Activated CD4-positive, alpha-beta memory T cell treated with anti-CD3 and anti-CD28 coated beads for 36 hours (primary cell): ENCODE results near the gene DCXR. TPM values are rescaled to one million over a fixed set of nuclear protein-coding genes. Genes with fewer than 3 reads are reported as not detected.

Source experiments
- CTCF ChIA-PET: fragments of 350-600 bp; sonication (Branson Sonifier 250); formaldehyde crosslinking; loops from one replicate; lab custom pipeline; 2021; ENCODE audit warnings: antibody characterized with exemption, inconsistent platforms; lab: Charles Lee
- POLR2A ChIA-PET: fragments of 350-600 bp; sonication (Branson Sonifier 250); formaldehyde crosslinking; loops from one replicate; lab custom pipeline; 2021; ENCODE audit warnings: antibody characterized with exemption; lab: Charles Lee
- DNase-seq: peaks from one replicate; pipeline ENCODE4 v3.0.0-alpha.2; 2020
- H3K27ac Mint-ChIP-seq: one replicate; pipeline ENCODE4 v1.8.0; 2021; ENCODE audit warnings: mixed read lengths
- H3K27me3 Mint-ChIP-seq: one replicate; pipeline ENCODE4 v1.8.0; 2021; ENCODE audit warnings: mixed read lengths
- H3K36me3 Mint-ChIP-seq: one replicate; pipeline ENCODE4 v1.8.0; 2021; ENCODE audit warnings: mixed read lengths
- H3K4me1 Mint-ChIP-seq: one replicate; pipeline ENCODE4 v1.8.0; 2021; ENCODE audit warnings: low read depth, mixed read lengths
- H3K4me3 Mint-ChIP-seq: one replicate; pipeline ENCODE4 v1.8.0; 2021; ENCODE audit warnings: mild to moderate bottlenecking, mixed read lengths
- H3K9me3 Mint-ChIP-seq: one replicate; pipeline ENCODE4 v1.8.0; 2021; ENCODE audit warnings: mixed read lengths
- intact Hi-C: fragments of 100-400 bp; cut with micrococcal nuclease; formaldehyde crosslinking; loops from one replicate; pipeline ENCODE4 v1.15.1; 2023
- total RNA-seq, 2 experiments: library from RNA; stranded (reverse); gene quantifications; one replicate each; pipeline ENCODE4 v1.2.3, GENCODE V29; 2021

DCXR gene
- total RNA-seq, 2 experiments from 2014 or later: 105 to 115 TPM

DNA sequence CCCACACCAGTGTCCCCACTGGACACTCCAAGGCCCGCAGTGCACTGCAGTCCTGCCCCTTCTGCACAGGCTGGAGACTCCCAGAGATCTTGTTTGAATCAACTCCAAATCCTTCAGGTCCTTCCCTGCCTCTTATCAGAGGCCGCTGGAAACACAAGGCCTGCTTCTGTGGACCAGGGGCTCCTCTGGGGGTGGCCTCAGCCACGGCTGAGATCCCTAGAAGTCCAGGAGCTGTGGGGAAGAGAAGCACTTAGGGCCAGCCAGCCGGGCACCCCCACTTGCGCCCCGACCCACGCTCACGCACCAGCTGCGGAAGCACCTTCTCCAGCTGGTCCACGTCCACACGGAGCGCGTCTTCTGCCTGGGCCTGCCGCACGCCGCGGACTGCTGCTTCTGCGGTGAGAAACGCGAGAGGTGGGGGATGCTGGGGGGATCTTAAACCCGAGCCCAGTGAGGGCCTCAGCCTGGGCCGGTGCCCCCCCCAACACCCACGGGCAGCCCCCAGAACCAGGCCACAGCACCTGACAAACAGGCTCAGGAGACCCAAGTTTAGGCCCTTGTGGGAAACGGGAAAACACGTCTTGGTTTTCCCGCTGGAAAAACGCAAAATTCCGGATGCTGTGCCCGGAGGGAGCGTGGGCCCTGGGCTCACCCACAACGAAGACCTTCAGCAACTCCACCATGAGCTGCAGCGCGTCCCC, 18.4 kb downstream of the DCXR start:
- Mint-ChIP-seq H3K36me3 (no peaks in the 10 kb centered on the region), H3K4me1 (peaks cover 21% of the 10 kb centered on the region), H3K27ac (no peak overlapping the region), H3K27me3 (no peaks in the 10 kb centered on the region), H3K9me3 (no peaks in the 10 kb centered on the region), H3K4me3 (no peak overlapping the region)
- ChIA-PET CTCF (interaction anchor here (0.6 to 6.4 kb wide), 19 partner anchors 11 to 135 kb away, joined by 3 to 174 read pairs (median 4); partner anchors contain the start of genes ASPSCR1, DCXR, MAFG and NOTUM), POLR2A (interaction anchor here (1.0 to 1.5 kb wide), 2 partner anchors 40 to 59 kb away, joined by 3 to 7 read pairs; partner anchors contain the start of gene NOTUM)
- intact Hi-C loops: no loop called here
- no peak for DNase-seq

DNA sequence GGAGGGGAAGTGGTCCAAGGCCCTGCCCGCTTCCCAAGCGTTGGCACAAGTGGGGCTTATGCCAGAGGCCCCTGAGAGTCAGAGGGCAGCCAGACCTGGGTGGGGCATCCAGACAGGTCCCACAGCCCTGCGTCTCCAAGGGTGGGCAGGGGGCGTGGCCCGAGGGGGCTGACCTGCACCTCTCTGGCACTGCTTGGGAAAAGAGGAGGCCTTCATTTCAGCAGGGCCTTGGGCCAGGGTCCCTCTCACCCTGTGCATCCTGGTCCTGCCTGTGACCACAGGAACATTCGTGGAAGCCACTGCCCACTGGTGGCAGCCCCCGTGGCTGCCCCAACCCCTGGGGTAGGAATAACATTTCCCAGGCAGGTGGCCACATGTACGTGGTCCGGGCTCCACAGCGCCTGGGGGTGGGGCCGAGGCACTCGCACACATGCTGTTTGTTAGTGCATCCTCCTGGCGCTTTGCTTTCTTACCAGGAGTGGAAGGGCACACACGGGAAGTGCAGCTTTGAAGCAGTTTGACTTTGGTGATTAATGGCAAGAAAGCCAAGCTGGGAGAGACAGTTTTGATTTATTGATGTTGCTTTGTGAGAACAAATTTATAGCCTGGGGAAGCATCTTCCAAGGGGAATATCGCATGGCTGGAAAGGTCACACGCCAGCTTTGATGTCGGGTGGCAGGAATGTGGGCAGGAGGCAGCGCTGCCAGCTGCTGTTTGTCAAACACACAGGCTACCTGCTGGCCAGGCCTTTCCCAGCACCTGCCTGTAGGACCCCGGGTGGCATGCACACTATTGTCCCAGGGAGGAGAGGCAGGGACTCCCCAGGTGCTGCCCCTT, 19.1 kb downstream of the DCXR start:
- CTCF ChIA-PET: interaction anchor here (0.6 to 6.4 kb wide), 5 partner anchors 12 to 84 kb away, joined by 3 to 174 read pairs (median 3); partner anchors contain the start of genes DCXR, NOTUM and RAC3
- H3K4me3 Mint-ChIP-seq: no peak overlapping the region
- POLR2A ChIA-PET: interaction anchor here (0.6 kb wide), 1 partner anchor 162 kb away, joined by 3 read pairs; no protein-coding TSS in a partner anchor
- DNase-seq: no peak
- intact Hi-C loops: no loop called here
- H3K4me1 Mint-ChIP-seq: peaks cover 16% of the 10 kb centered on the region
- H3K27me3 Mint-ChIP-seq: no peaks in the 10 kb centered on the region
- no peaks in the 10 kb centered on the region for H3K9me3 Mint-ChIP-seq
- H3K27ac Mint-ChIP-seq: no peak overlapping the region
- H3K36me3 Mint-ChIP-seq: no peaks in the 10 kb centered on the region

DNA sequence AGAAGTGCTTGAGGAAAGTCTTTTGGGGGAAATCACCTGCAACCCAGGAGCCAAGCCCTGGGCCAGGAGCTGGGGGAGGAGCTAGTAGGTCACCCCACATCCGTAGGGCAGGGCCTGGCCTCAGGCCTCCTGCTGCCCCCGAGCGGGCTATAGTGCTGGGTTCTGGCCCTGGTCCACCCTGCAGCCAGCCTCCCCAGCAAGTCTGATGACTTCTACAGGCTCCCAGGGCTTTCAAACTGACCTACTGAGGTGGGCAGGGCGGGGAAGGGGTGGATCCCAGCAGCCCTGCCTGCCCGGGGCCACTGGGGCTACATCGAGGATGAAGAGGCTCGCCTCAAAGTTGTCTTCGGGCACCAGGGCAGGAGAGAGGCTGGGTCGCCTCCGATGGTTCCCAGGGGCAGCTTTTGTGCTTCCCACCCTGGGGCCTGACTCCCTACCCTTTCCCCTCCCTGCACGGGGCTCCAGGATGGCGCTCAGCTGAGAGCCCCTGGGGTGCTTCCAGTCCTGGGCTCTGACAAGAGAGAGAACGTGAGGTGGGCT, 19.8 kb downstream of the DCXR start:
- H3K4me3 Mint-ChIP-seq: no peak overlapping the region
- H3K4me1 Mint-ChIP-seq: peaks cover 16% of the 10 kb centered on the region
- intact Hi-C loops: no loop called here

DNA sequence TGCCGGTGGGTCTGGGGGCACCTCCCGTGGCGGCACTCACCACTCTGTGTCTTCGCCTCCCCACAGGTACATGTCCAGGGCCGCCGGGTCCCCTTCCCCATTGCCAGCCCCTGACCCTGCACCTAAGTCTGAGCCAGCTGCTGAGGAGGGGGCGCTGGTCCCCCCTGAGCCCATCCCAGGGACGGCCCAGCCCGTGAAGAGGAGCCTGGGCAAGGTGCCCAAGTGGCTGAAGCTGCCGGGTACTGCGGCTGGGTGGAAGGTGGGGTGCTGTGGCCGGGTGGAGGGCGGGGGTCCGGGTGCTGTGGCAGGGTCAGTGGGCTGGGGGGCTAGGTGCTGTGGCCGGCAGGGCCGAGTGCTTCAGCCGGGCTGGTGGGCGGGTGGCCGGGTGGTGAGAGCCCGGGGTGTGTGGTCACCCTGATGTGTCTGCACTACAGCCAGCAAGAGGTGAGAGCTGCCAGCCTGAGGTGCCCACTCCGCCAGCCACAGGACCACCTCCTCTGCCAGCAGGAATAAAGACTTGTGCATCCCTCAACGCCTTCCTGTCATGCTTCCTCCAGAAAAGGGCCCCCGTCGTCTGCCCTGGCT, 20.5 kb downstream of the DCXR start:
- Mint-ChIP-seq H3K27me3 (no peaks in the 10 kb centered on the region), H3K4me1 (peaks cover 15% of the 10 kb centered on the region), H3K4me3 (no peak overlapping the region), H3K36me3 (no peaks in the 10 kb centered on the region), H3K9me3 (no peaks in the 10 kb centered on the region), H3K27ac (no peak overlapping the region)
- no peak for DNase-seq
- POLR2A ChIA-PET: interaction anchor here (0.6 kb wide), 1 partner anchor 162 kb away, joined by 3 read pairs; no protein-coding TSS in a partner anchor
- intact Hi-C loops: no loop called here
- CTCF ChIA-PET: no interaction called here

More for the DNA sequence above, 19.8 kb downstream of the DCXR start:
- ChIA-PET POLR2A (interaction anchor here (0.6 kb wide), 1 partner anchor 162 kb away, joined by 3 read pairs; no protein-coding TSS in a partner anchor), CTCF (interaction anchor here (0.6 kb wide), 1 partner anchor 84 kb away, joined by 3 read pairs; no protein-coding TSS in a partner anchor)
- Mint-ChIP-seq H3K27ac (no peak overlapping the region), H3K9me3 (no peaks in the 10 kb centered on the region), H3K27me3 (no peaks in the 10 kb centered on the region), H3K36me3 (no peaks in the 10 kb centered on the region)
- no peak for DNase-seq

DNA sequence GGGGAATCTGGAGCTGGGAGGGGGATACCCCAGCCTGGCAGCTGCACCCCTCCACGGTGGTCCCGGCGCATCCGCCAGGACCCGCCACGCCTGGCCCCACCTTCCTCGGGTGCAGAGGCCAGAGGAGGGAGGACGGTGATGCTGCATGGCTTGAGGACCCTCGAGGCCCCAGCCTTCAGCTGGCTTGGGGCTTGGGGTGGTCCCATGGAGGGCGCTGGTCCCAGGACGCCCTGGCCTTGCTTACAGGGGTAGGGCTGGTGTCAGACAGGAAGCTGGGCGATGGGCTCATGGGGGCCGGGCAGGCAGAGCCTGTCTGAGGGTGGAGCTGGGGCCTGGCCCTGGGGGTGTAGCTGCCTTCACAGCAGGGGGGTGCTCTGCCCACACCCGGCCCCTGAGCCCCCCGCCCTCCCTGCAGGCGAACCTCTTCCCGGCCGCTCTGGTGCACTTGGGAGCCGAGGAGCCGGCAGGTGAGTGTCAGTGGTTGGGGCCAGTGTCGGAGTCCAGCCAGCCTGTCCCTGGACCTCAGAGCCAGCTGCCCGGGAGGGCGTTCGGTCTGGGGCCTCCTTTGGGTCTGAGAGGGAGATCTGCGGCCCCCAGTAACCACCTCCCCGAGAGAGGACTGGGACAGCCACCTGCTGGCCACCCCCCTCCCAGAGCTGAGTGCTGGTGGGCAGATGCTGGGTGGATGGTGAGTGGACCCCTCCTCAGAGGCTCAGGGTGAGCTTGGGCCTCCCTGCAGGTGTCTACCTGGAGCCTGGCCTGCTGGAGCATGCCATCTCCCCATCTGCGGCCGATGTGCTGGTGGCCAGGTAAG, 21.2 kb downstream of the DCXR start:
- intact Hi-C loops: no loop called here
- POLR2A ChIA-PET: no interaction called here
- Mint-ChIP-seq H3K4me3 (no peak overlapping the region), H3K27me3 (no peaks in the 10 kb centered on the region), H3K9me3 (no peaks in the 10 kb centered on the region), H3K4me1 (peaks cover 8% of the 10 kb centered on the region), H3K27ac (no peak overlapping the region), H3K36me3 (no peaks in the 10 kb centered on the region)
- DNase-seq: no peak
- CTCF ChIA-PET: interaction anchor here (1.6 kb wide), 1 partner anchor 14 kb away, joined by 3 read pairs; no protein-coding TSS in a partner anchor

DNA sequence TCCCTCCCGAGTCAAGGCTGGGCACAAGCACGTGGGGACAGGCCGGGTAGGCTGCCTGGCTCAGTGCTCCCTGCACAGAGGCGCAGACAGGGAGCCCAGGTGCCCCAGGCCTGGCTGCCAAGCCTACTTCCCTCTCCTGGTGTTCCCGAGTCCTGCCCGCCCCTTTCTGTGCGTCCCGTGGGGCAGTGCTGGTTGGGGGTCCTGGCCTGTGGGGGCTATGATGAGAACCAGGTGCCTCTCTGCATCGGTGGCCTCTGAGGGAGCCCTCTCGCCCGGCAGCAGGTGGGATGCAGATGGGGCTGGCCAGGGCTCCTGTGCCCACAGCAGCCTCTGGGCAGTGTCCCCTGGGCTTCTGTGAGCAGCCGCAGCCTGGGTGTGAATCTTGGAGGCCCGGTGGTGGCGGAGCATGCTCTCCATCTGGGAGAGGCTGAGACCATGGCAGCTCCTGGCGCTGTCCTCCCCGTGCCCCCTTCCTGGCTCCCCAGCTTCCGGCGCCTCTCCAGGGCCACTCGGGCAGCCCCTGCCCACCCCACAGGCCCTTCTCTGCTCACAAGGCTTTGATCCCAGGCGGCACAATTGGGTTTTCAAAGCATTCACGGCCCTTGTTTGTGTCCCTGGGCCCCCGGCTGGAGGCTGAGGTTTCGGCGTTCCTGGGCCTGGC, 22.1 kb downstream of the DCXR start:
- no peak for DNase-seq
- Mint-ChIP-seq H3K27me3 (no peaks in the 10 kb centered on the region), H3K36me3 (no peaks in the 10 kb centered on the region), H3K27ac (no peak overlapping the region), H3K4me1 (no peaks in the 10 kb centered on the region), H3K4me3 (no peak overlapping the region), H3K9me3 (no peaks in the 10 kb centered on the region)
- intact Hi-C loops: no loop called here
- ChIA-PET POLR2A (no interaction called here), CTCF (interaction anchor here (1.6 kb wide), 1 partner anchor 15 kb away, joined by 3 read pairs; no protein-coding TSS in a partner anchor)

DNA sequence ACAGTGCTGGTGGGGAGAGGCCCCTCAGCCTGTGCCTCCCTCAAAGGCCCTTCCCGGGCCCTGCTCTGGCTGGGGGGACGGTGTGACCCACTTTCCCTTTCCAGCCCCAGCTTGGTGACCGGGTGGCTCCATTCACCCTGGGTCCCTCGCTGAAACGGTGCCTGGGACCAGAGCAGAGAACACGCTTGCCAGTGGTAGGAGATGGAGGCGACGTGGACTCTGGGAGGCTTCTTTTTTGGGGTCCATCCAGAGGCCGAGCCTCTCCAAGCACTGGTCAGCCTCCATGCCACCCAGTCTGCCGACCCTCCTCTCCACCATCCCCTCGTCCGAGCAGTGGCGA, 22.6 kb downstream of the DCXR start:
- CTCF ChIA-PET: interaction anchor here (1.6 kb wide), 1 partner anchor 15 kb away, joined by 3 read pairs; no protein-coding TSS in a partner anchor

DNA sequence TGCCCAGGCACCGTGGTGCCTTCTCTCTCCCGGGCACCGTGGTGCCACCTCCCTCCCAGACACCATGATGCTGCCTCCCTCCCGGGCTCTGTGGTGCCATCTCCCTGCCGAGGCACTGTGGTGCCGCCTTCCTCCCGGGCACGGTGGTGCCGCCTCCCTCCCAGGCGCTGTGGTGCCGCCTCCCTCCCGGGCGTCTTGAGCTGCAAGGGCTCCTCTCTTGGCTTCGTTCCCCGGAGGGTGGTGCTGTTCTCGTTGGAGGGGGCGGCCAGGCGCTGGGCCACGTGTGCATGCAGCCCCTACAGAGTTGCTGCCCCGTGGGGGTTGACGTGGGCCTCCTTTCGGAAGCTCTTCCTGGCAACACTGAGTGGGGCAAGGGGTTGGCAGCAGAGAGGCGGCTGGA, 23.1 kb downstream of the DCXR start:
- Mint-ChIP-seq H3K27ac (no peak overlapping the region), H3K4me1 (no peaks in the 10 kb centered on the region), H3K4me3 (no peak overlapping the region), H3K36me3 (no peaks in the 10 kb centered on the region), H3K9me3 (no peaks in the 10 kb centered on the region), H3K27me3 (no peaks in the 10 kb centered on the region)
- intact Hi-C loops: no loop called here
- POLR2A ChIA-PET: no interaction called here
- DNase-seq: no peak
- CTCF ChIA-PET: interaction anchor here (1.6 kb wide), 1 partner anchor 16 kb away, joined by 3 read pairs; no protein-coding TSS in a partner anchor

More for the DNA sequence above, 22.6 kb downstream of the DCXR start:
- H3K9me3 Mint-ChIP-seq: no peaks in the 10 kb centered on the region
- H3K4me3 Mint-ChIP-seq: no peak overlapping the region
- POLR2A ChIA-PET: no interaction called here
- no peaks in the 10 kb centered on the region for H3K4me1 Mint-ChIP-seq
- DNase-seq: no peak
- no peaks in the 10 kb centered on the region for H3K27me3 Mint-ChIP-seq
- no peaks in the 10 kb centered on the region for H3K36me3 Mint-ChIP-seq
- intact Hi-C loops: no loop called here
- H3K27ac Mint-ChIP-seq: no peak overlapping the region

DNA sequence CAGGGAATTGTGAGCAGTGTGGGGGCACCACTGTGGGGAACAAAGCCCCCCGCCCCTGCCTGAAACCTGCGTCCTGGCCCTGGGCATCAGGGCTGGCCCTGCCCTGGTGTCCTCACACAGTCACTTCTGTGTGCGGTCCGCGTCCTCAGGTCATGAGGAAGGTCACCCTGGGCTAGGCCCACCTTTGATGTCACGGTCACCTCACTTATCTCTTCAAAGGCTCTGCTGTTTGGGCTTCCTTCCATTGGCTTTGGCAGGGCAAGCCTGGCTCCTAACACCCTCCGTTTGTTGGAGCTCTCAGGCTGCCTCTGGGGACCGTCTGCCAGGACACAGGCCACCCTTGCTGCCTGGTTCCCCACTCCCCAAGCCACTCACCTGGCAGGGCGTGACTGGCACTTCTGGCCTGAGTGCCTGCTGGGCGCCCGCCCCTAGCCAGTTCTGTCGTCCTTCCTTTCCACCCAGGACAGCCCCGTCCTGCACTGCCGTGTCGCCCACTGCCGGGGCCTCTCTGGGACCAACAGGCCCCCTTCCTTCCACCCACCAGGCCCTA, 23.6 kb downstream of the DCXR start:
- Mint-ChIP-seq H3K4me1 (no peaks in the 10 kb centered on the region), H3K27ac (no peak overlapping the region), H3K9me3 (no peaks in the 10 kb centered on the region), H3K27me3 (no peaks in the 10 kb centered on the region), H3K36me3 (no peaks in the 10 kb centered on the region), H3K4me3 (no peak overlapping the region)
- CTCF ChIA-PET: interaction anchor here (0.5 to 1.7 kb wide), 2 partner anchors 55 to 424 kb away, joined by 3 to 5 read pairs; no protein-coding TSS in a partner anchor
- no peak for DNase-seq
- intact Hi-C loops: no loop called here
- POLR2A ChIA-PET: no interaction called here

DNA sequence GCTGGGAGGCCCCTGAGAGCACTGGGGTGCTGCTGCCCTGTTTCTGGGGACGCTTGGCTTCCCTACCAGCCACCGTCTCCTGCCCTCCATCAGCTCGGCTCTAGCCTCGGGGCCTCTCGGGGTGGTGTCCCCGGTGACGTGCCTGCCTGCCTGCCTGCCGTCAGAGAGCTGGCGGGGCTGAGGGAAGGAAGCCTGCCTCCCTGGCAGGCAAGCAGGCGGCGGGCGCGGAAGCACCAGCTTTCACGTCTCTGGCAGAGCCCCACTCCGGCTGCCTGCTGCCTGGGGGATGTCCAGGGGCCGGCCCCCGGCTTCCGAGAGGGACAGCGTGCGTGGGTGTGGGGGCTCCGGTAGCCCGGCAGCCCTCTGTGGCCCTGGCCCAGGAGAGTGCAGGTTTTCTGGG, 24.2 kb downstream of the DCXR start:
- Mint-ChIP-seq H3K27ac (no peak overlapping the region), H3K4me3 (no peak overlapping the region), H3K27me3 (no peaks in the 10 kb centered on the region), H3K4me1 (no peaks in the 10 kb centered on the region), H3K36me3 (no peaks in the 10 kb centered on the region), H3K9me3 (no peaks in the 10 kb centered on the region)
- intact Hi-C loops: no loop called here
- POLR2A ChIA-PET: no interaction called here
- CTCF ChIA-PET: interaction anchor here (0.5 to 1.7 kb wide), 2 partner anchors 54 to 425 kb away, joined by 3 to 5 read pairs; no protein-coding TSS in a partner anchor
- no peak for DNase-seq
